Measurements from ENCODE around the gene PTPN13. TPM values are rescaled to one million over a fixed set of nuclear protein-coding genes. Genes with fewer than 3 reads are reported as not detected.
A peak's percentile ranks its signal among the peaks of the same experiment; 100 is the strongest.
"Not testable (repeated sequence)": the region's sequence is repeated elsewhere in the genome, so short reads cannot be mapped to it uniquely, and the experiment has no call there.

Gene PTPN13
- total RNA-seq, 1 donor from 2014 or later: 37.8 TPM

GRCh38 chr4:86644892-86645291 is 50.8 kb downstream of the PTPN13 start:
- no peak for DNase-seq (ENCODE audit: low spot score)

DNA sequence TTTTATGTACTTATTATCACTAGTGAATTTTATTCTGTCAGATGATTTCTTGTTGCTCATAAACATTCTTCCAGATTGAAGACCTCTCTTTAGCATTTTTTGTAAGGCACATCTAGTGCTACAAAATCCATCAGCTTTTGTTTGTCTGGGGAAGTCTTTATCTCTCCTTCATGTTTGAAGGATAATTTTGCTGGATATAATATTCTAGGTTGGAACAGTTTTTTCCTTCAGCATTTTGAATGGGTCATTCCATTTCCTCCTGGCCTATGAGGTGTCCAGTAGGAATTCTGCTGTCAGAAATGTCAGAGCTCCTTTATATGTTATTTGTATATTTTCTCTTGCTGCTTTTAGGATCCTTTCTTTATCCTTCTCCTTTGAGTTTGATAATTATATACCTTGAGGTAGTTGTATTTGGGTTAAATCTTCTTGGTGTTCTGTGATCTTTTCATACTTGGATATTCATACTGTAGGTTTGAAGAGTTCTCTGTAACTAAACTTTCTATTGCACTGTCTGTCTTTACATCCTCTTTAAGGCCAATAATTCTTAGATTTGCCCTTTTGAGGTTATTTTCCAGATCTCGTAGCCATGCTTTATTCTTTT is 58.3 kb downstream of the PTPN13 start:
- DNase-seq (ENCODE audit: low spot score): no peak

DNA sequence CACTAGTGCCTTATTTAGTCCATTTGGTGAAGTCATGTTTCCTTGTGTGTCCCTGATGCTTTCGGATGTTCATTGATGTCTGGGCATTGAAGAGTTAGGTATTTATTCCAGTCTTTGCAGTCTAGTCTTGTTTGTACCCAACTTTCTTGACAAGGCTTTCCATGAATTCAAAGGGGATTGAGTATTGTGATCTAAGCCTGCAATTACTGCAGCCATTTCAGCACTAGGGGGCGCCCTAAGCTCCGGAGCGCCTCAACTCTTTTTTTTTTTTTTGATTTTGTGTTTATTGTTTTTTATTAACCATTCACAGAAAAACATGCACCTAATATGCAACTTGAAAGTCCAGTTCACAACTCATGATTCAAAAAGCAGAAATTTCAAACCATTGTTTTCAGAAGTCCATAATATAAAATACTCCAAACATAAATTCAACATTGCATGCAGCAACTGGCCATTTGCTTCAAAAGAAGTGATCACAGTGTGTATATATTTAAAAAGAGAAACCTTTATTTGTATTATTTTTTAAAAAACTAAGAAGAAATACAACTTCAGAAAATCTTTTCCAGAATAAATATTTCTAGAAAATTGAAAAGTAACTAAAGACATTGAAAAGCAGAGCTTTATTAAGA is 59.2 kb downstream of the PTPN13 start:
- no peak for DNase-seq (ENCODE audit: low spot score)

DNA sequence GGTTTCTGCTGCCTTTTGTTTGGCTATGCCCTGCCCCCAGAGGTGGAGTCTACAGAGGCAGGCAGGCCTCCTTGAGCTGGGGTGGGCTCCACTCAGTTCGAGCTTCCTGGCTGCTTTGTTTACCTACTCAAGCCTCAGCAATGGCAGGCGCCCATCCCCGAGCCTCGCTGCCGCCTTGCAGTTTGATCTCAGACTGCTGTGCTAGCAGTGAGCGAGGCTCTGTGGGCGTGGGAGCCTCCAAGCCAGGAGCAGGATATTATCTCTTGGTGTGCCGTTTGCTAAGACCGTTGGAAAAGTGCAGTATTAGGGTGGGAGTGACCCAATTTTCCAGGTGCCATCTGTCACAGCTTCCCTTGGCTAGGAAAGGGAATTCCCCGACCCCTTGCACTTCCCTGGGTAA is 62.7 kb downstream of the PTPN13 start:
- not testable (repeated sequence) for DNase-seq (ENCODE audit: low spot score)

DNA sequence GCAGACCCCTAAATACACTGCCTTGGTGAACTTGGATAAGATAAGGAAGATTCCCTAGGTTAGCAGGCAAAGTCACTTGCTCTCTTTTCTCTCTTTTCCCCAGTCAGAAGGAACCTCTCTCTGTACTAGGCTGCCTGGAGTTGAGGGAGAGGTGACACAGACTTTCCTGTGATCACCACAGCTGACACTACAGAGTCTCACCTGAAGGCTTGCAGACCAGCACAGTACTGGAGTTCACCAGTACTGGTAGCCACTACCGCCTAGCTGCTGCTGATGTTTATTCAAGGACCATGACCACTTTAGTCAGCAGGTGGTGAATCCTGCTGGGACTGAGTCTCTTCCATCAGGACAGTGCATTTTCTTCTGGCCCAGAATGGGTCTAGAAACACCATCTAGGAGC is 63.3 kb downstream of the PTPN13 start:
- no peak for DNase-seq (ENCODE audit: low spot score)

DNA sequence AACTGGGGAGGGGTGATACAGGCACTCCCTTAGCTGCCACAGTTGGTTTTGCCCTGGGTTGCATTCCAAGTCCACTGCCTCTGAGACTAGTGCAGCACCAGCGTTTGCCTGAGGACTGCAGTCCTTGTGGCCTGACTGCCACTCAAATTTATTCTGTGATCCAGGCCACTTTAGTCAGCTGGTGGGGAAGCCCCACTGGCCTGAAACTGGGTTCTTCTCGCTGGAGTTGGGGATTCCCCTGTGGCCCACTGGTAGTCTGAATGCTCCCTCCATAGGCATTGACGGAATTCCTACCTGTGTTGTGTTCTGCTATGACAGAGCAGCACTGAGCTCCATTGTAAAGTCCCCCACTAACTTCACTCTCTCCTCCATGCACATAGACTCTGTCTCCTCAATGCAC is 63.8 kb downstream of the PTPN13 start:
- DNase-seq (ENCODE audit: low spot score): no peak

GRCh38 chr4:86660401-86660800 is 66.3 kb downstream of the PTPN13 start:
- DNase-seq (ENCODE audit: low spot score): no peak

DNA sequence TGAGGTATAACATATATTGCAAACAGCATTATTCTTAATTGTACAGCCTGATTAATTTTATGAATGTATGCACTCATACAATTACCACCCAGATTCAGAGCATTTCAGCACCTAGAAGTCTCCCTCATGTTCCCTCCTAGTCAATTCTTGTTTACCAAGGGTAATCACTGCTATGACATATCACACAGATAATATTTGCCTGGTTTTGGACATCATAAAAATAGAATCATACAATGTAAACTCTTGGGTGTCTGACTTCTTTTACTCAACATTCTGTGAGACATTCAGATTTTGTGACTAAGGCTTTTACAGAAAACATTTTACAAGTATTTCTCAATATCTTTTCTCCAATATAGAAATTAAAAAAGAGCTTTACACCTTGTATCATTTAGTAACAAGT is 66.9 kb downstream of the PTPN13 start:
- no peak for DNase-seq (ENCODE audit: low spot score)

- DNase-seq (ENCODE audit: low spot score): no peak
These were observed 67.3 kb downstream of the PTPN13 start for GRCh38 chr4:86661418-86661817.

- no peak for DNase-seq (ENCODE audit: low spot score)
These were observed 70.8 kb downstream of the PTPN13 start for GRCh38 chr4:86664959-86665358.

- DNase-seq (ENCODE audit: low spot score): no peak
These were observed 76.2 kb downstream of the PTPN13 start for GRCh38 chr4:86670298-86670697.

- no peak for DNase-seq (ENCODE audit: low spot score)
These were observed 76.6 kb downstream of the PTPN13 start for GRCh38 chr4:86670756-86671155.

DNA sequence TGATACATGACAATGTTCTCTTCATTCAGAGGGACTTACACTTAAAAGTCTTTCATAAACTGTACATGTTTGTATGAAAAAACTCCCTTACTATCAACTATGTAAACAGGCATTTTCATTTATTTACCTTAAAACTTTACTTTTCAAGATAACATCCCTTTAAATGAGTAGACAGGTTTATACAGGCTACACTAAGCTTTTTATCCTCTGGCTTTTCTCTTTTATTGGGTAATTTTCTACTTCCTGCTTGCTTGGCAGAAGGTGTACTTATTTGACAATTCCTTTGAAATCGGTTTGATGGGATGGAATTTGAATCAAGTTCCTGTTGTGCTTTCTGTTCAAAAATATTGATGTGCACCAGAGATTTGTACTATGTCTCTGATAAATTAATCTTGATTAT is 81.4 kb downstream of the PTPN13 start:
- no peak for DNase-seq (ENCODE audit: low spot score)

- no peak for DNase-seq (ENCODE audit: low spot score)
These were observed 84.7 kb downstream of the PTPN13 start for GRCh38 chr4:86678796-86679195.

DNA sequence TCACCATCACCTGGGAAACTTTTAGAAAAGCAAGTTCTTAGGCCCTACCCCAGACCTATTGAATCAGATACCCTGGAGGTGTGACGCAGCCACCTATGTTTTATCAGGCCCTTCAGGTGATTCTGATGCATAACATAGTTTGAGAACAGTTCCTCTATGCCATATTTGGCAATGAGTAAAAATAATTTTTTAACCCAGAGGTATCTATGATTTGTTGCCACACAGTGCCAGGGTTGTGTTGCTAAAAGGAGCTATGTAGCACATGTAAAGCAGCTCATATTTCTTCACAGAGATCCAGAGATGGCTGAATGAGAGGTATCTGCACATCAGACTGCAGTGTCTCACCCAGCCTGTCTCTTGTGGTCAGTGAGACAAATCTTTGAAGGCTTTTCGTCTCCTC is 85.3 kb downstream of the PTPN13 start:
- no peak for DNase-seq (ENCODE audit: low spot score)

DNA sequence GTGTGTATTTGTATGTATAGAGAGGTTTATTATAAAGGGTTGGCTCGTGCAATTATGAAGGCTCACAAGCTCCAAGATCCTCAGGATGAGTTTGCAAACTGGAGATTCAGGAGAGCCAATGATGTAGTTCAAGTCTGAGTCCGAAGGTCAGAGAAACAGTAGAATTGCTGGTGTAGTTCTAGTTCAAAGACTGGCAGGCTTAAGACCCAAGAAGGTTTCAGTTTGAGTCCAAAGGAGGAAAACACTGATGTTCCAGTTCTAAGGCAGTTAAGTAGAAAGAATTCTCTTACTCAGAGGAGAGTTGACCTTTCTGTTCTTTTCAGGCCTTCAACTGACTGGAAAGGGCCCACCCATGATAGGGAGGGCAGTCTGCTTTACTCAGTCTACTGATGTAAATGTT is 89.1 kb downstream of the PTPN13 start:
- no peak for DNase-seq (ENCODE audit: low spot score)

GRCh38 chr4:86683983-86684382 is 89.9 kb downstream of the PTPN13 start:
- DNase-seq (ENCODE audit: low spot score): no peak

GRCh38 chr4:86685401-86685800 is 91.3 kb downstream of the PTPN13 start:
- peak; percentile 11 for DNase-seq (ENCODE audit: low spot score)

DNA sequence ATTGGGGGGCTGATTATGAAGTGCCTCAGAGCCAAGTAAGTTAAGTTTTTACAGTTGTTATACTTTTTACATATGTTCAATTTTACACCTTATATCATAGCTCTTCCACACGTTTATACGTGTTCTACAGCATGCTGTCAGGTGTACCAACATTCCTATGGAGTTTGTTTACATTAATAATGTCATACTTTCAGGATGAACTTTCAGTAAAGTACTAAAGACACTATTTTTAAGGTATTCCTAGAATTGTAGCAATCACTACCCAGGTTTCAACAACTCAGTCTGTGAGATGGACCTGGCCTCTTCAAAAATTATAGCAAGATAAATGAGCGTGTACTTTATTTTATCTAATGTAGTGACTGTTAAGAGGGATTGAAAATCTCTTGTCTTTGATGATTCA is 92.6 kb downstream of the PTPN13 start:
- DNase-seq (ENCODE audit: low spot score): peak; percentile 1

DNA sequence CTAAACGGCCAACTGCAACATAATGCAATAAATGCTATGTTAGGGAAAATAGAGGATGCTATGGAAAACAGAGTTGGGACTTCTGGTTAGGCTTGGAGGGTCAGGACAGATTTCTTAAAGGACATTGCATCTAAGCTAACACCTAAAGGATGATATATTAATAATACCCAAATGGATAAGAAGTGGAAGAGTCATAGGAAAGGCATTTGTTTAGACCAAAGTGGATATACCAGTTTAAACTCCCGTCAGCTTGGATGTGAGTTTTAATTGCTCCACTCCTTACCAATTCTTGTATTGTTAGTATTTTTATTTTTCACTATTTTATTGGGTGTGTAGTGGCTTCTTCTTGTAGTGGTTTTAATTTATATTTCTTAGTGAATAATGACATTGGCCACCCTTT is 93.9 kb downstream of the PTPN13 start:
- no peak for DNase-seq (ENCODE audit: low spot score)

DNA sequence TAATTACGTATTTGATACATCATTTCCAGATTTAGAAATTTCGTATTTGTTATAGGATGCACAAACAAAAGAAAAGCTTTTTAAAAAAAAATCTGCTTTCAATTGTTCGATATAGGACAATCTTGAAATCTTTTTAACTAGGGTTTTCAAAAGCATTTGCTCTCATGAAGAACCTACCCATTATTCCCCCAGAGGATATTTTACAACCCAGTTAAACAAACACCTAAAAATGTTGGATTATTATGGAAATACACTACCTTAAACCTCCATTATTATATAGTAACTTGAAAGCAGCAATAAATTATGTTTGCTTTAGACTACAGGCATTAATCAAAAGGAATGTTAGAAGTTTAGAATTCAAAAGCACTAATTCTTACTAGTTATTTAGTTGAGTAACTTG is 110.5 kb downstream of the PTPN13 start:
- no peak for DNase-seq (ENCODE audit: low spot score)

- DNase-seq (ENCODE audit: low spot score): no peak
These were observed 112.9 kb downstream of the PTPN13 start for GRCh38 chr4:86706923-86707597.

DNA sequence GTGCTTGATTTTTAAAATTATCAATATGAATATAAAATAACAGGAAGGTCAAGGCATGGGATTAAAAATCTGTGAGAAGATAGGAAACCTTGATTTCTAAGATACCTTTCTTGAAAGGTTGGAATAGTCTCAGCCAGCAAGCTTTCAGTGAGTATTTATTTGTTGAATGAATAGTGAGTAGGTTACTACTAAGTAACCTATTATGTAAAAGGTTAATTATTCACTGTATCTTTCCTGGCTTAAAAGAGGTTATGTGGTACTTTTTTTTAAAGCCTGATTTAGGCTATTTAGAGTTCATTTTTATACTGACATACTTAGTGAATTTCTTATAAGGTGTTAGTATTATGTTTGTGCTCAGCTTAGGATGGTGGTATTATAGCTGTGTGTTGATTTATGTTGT is 123.5 kb downstream of the PTPN13 start:
- DNase-seq (ENCODE audit: low spot score): no peak
